ENCODE results near the gene TNFSF15. TPM values are rescaled to one million over a fixed set of nuclear protein-coding genes. Genes with fewer than 3 reads are reported as not detected.
"Not testable (repeated sequence)": the region's sequence is repeated elsewhere in the genome, so short reads cannot be mapped to it uniquely, and the experiment has no call there.

Gene TNFSF15
- polyA plus RNA-seq, 1 experiment: 2.8 TPM

DNA sequence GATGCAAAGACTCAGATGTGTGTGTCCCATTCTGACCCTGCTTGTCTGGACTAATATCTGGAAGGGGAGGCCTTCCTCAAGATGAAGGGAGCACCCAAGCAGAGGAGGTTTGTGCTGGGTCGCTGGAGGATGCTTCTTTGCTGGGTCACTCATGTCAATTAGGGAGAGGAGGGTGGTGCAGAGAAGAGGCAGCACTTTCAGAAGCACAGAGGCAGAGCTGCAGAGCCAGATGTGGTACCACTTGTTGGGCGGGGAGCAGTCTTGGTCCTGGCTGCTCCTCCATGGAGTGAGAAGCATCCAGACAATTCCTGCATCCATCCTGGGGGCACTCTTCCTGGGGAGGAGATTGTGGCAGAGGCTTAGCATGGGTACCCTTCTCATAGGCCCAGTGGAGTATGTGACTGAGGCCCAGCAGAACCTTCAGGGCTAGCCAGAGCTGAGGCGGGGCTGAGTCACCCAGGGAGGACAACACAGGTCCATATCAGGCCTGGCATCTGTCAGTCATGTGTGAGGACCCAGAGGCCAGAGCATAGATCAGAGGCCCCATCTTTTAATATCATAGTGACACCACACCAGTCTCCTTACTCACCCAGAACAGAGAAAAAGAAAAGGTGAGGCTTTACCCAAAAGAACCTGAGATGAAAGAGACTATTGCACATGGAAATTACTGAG is 59.8 kb downstream of the TNFSF15 start:
- Histone ChIP-seq H3K9me3 (ENCODE audit: control insufficient read depth, insufficient read depth, low read length) (no peaks in the 10 kb centered on the region), H3K27ac (ENCODE audit: low read depth, low read length) (no peak overlapping the region), H3K27me3 (ENCODE audit: control insufficient read depth, insufficient read depth, low read length) (no peaks in the 10 kb centered on the region), H3K4me3 (ENCODE audit: low read depth, low read length) (no peak overlapping the region)
- DNase-seq (ENCODE audit: low read depth, low spot score): no peak
- CTCF ChIA-PET: no interaction called here
- POLR2A ChIA-PET: no interaction called here
- TF ChIP-seq, protein P1, sequence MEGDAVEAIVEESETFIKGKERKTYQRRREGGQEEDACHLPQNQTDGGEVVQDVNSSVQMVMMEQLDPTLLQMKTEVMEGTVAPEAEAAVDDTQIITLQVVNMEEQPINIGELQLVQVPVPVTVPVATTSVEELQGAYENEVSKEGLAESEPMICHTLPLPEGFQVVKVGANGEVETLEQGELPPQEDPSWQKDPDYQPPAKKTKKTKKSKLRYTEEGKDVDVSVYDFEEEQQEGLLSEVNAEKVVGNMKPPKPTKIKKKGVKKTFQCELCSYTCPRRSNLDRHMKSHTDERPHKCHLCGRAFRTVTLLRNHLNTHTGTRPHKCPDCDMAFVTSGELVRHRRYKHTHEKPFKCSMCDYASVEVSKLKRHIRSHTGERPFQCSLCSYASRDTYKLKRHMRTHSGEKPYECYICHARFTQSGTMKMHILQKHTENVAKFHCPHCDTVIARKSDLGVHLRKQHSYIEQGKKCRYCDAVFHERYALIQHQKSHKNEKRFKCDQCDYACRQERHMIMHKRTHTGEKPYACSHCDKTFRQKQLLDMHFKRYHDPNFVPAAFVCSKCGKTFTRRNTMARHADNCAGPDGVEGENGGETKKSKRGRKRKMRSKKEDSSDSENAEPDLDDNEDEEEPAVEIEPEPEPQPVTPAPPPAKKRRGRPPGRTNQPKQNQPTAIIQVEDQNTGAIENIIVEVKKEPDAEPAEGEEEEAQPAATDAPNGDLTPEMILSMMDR (IDR thresholded peaks at IDR 0.05; ENCODE audit: low read depth, low read length): no peak

GRCh38 chr9:114745108-114745848 is 60.6 kb downstream of the TNFSF15 start:
- POLR2A ChIA-PET: no interaction called here
- DNase-seq (ENCODE audit: low read depth, low spot score): no peak
- TF ChIP-seq, protein P1 (IDR thresholded peaks at IDR 0.05; ENCODE audit: low read depth, low read length): no peak

DNA sequence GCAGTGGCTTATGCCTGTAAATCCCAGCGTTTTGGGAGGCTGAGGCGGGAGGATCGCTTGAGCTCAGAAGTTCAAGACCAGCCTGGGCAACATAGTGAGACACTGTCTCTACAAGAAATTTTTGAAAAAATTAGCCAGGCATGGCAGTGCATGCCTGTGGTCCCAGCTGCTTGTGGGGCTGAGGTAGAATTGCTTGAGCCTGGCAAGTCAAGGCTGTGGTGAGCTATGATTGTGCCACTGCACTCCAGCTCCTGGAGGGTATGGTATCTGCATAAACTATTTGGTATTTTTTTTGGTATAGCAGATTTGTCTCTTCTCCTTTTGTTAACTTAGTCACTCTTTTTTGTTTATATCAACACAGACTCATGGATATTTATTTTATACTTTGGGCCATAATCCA is 62.4 kb downstream of the TNFSF15 start:
- Histone ChIP-seq H3K9me3 (ENCODE audit: control insufficient read depth, insufficient read depth, low read length) (no peaks in the 10 kb centered on the region), H3K27me3 (ENCODE audit: control insufficient read depth, insufficient read depth, low read length) (no peaks in the 10 kb centered on the region), H3K4me3 (ENCODE audit: low read depth, low read length) (no peak overlapping the region), H3K27ac (ENCODE audit: low read depth, low read length) (no peak overlapping the region)
- CTCF ChIA-PET: interaction anchor here (0.7 to 11.7 kb wide), 3 partner anchors 164 to 356 kb away, joined by 4 to 265 read pairs (median 4); no protein-coding TSS in a partner anchor
- DNase-seq (ENCODE audit: low read depth, low spot score): no peak
- TF ChIP-seq, protein P1 (IDR thresholded peaks at IDR 0.05; ENCODE audit: low read depth, low read length): no peak
- POLR2A ChIA-PET: no interaction called here

More at GRCh38 chr9:114745108-114745848, 60.6 kb downstream of the TNFSF15 start:
- no peak overlapping the region for H3K27ac ChIP-seq (ENCODE audit: low read depth, low read length)
- H3K4me3 ChIP-seq (ENCODE audit: low read depth, low read length): no peak overlapping the region
- CTCF ChIA-PET: no interaction called here
- no peaks in the 10 kb centered on the region for H3K27me3 ChIP-seq (ENCODE audit: control insufficient read depth, insufficient read depth, low read length)
- no peaks in the 10 kb centered on the region for H3K9me3 ChIP-seq (ENCODE audit: control insufficient read depth, insufficient read depth, low read length)

DNA sequence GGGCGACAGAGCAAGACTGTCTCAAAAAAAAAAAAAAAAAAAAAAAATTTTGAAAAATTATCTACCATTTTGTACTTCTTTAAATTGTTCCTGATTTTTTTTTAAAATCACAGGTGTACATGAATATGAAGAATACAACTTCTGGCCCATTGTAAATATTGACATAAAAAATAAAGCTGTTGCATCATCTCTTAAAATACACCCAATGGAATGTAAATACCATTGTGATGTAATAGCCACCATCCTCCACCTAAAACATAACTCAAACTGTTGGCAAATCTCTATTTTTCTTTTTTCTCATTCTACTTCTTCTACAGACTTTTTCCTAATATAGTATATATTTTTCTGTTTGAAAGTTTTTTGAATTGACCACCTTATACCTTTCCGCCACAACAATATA is 62.9 kb downstream of the TNFSF15 start:
- CTCF ChIA-PET: interaction anchor here (0.7 to 11.7 kb wide), 3 partner anchors 165 to 356 kb away, joined by 4 to 265 read pairs (median 4); no protein-coding TSS in a partner anchor
- no peaks in the 10 kb centered on the region for H3K27me3 ChIP-seq (ENCODE audit: control insufficient read depth, insufficient read depth, low read length)
- H3K9me3 ChIP-seq (ENCODE audit: control insufficient read depth, insufficient read depth, low read length): no peaks in the 10 kb centered on the region
- no peak for DNase-seq (ENCODE audit: low read depth, low spot score)
- TF ChIP-seq, protein P1 (IDR thresholded peaks at IDR 0.05; ENCODE audit: low read depth, low read length): no peak
- no peak overlapping the region for H3K27ac ChIP-seq (ENCODE audit: low read depth, low read length)
- H3K4me3 ChIP-seq (ENCODE audit: low read depth, low read length): no peak overlapping the region
- POLR2A ChIA-PET: no interaction called here

DNA sequence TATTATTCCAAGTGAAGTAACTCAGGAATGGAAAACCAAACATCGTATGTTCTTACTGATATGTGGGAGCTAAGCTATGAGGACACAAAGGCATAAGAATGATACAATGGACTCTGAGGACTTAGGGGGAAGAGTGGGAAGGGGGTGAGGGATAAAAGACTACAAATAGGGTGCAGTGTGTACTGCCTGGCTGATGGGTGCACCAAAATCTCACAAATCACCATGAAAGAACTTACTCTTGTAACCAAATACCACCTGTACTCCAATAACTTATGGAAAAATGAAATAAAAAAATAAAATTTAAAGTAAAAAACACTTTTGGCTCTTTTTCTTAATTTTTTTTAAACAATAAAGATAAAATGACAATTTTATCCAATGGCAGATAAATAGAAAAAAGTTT is 64.3 kb downstream of the TNFSF15 start:
- H3K4me3 ChIP-seq (ENCODE audit: low read depth, low read length); POLR2A ChIA-PET; H3K9me3 ChIP-seq (ENCODE audit: control insufficient read depth, insufficient read depth, low read length); H3K27ac ChIP-seq (ENCODE audit: low read depth, low read length); H3K27me3 ChIP-seq (ENCODE audit: control insufficient read depth, insufficient read depth, low read length); DNase-seq (ENCODE audit: low read depth, low spot score): not testable (repeated sequence)
- CTCF ChIA-PET: interaction anchor here (1.5 to 11.7 kb wide), 2 partner anchors 60 to 166 kb away, joined by 4 to 265 read pairs; partner anchors contain the start of gene TEX48
